HL-60 (cell line): ENCODE results near the gene SEPSECS.

Experiments used
- DNase-seq, 2 experiments: peaks; one replicate each; pipeline ENCODE4 v3.0.0-alpha.2; 2010 to 2020; ENCODE audit warnings: low read depth in 1 of 2, low spot score in 1 of 2
- H3K27ac ChIP-seq: fragments of 250-450 bp; sonication (Bioruptor Pico); replicated peaks from 2 replicates; pipeline ENCODE4 v1.5.1; 2020; ENCODE audit warnings: mild to moderate bottlenecking, moderate library complexity
- H3K27me3 ChIP-seq: fragments of 250-450 bp; sonication (Bioruptor Pico); 2 replicates; pipeline ENCODE4 v1.5.1; 2021; ENCODE audit warnings: mild to moderate bottlenecking, moderate library complexity; ENCODE audit not compliant: insufficient read depth, poor library complexity, severe bottlenecking
- H3K4me3 ChIP-seq: replicated peaks from 2 replicates; pipeline ENCODE4 v1.5.1; 2011; ENCODE audit warnings: mild to moderate bottlenecking, control low read depth, low read length; ENCODE audit not compliant: insufficient read depth
- GABPA ChIP-seq: IDR thresholded peaks from 2 replicates; pipeline ENCODE4 v1.6.1; 2012; ENCODE audit warnings: low read depth
- POLR2AphosphoS5 ChIP-seq: IDR thresholded peaks from 2 replicates; pipeline ENCODE4 v1.6.1; 2012; ENCODE audit warnings: low read depth
- SPI1 ChIP-seq: IDR thresholded peaks from 2 replicates; pipeline ENCODE4 v1.6.1; 2012; ENCODE audit warnings: low read depth, mild to moderate bottlenecking, borderline replicate concordance
- TF ChIP-seq, protein P1 (sequence below): IDR thresholded peaks from one replicate; pipeline ENCODE4 v1.5.1; 2011; ENCODE audit warnings: low read length, control low read depth, inconsistent platforms; ENCODE audit not compliant: insufficient read depth
- TF ChIP-seq, protein P2 (sequence below): IDR thresholded peaks from 2 replicates; pipeline ENCODE4 v1.6.1; 2012; ENCODE audit warnings: low read depth; ENCODE audit not compliant: insufficient replicate concordance

SEPSECS gene

DNA sequence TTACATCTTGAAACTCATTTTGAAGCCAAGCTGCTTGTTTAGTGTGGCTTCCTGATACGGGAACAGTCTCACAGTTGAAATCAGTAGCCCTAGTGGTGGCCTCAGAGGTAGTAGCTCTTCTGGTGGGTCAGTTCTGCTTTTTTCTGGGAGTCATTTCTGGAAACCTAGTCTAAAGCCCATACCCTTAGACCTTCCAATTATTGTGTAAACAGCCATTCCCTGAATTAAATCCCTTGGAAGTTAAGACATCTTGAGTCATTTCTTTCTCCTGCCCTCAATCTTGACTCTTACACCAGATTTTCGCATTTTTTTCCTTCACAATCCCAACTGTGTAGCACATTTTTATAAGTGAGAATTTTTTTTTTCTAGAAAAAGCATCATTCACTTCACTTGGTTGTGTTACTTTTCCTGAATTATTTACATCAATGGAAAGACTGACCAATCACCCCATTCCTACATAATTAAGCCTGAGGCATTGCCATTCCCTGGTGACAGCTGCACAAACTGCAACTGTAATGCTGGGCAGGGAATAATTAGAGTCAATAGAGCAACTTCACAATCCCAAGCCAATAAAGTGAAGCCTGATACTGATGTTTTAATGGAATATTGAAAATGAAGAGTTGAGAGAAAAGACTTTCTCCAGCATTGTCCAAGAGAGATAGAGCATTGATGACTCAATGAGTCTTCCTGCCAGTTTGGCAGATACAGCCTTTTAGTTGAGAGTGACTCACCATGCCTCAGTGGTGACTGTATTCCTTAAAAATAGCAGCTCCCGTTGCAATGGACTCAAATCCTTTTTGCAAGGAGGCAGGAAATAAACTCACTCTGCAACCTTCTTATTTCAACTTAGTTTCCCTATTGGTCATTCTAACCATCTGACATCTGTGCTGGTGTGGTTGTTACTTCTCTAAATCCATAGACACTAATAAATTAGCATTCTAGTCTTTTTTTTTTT, 13.0 kb upstream of the SEPSECS start:
- Histone ChIP-seq H3K27ac (peak overlapping the region; percentile 25; the same call in 1 of the 2 replicates), H3K27me3 (no peaks in the 10 kb centered on the region), H3K4me3 (no peak overlapping the region)
- peak; percentile 32 to 70 for DNase-seq
- TF ChIP-seq GABPA (no peak), SPI1 (peak; percentile 91)

DNA sequence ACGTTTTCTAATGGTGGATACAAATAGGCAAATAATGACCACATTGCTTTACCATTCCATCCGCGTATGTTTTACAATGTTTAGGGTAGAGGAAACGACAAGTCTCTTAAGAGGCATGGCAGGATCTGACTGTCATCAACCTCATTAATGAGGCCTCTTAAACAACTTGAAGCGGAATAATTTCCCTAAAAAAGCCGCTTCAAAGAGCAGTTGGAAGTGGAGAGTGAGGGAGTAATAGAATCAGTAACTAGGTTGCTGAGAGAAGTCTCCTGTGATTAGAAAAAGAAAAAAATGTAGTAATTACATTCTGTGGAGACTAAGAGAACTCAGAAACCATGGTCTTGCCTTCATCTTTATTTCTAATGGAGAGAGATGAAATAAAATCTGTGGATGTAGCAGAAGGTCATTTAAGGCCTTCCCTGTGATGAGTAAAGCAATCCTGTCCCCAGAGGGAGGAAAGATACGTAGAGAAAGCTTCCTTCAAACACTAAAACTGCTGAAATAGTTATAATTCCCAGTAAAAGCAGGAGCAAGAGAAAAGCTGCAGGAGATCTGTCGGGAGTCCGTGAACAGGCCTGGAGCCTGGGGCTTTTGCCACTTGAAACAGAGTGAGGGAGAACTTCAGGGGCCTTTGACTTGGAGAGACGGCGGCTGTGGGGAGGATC, 11.1 kb upstream of the SEPSECS start:
- no peak overlapping the region for H3K4me3 ChIP-seq
- TF ChIP-seq, protein P1, sequence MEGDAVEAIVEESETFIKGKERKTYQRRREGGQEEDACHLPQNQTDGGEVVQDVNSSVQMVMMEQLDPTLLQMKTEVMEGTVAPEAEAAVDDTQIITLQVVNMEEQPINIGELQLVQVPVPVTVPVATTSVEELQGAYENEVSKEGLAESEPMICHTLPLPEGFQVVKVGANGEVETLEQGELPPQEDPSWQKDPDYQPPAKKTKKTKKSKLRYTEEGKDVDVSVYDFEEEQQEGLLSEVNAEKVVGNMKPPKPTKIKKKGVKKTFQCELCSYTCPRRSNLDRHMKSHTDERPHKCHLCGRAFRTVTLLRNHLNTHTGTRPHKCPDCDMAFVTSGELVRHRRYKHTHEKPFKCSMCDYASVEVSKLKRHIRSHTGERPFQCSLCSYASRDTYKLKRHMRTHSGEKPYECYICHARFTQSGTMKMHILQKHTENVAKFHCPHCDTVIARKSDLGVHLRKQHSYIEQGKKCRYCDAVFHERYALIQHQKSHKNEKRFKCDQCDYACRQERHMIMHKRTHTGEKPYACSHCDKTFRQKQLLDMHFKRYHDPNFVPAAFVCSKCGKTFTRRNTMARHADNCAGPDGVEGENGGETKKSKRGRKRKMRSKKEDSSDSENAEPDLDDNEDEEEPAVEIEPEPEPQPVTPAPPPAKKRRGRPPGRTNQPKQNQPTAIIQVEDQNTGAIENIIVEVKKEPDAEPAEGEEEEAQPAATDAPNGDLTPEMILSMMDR = no peak
- TF ChIP-seq SPI1 (no peak), GABPA (no peak), POLR2AphosphoS5 (no peak)
- TF ChIP-seq, protein P2, sequence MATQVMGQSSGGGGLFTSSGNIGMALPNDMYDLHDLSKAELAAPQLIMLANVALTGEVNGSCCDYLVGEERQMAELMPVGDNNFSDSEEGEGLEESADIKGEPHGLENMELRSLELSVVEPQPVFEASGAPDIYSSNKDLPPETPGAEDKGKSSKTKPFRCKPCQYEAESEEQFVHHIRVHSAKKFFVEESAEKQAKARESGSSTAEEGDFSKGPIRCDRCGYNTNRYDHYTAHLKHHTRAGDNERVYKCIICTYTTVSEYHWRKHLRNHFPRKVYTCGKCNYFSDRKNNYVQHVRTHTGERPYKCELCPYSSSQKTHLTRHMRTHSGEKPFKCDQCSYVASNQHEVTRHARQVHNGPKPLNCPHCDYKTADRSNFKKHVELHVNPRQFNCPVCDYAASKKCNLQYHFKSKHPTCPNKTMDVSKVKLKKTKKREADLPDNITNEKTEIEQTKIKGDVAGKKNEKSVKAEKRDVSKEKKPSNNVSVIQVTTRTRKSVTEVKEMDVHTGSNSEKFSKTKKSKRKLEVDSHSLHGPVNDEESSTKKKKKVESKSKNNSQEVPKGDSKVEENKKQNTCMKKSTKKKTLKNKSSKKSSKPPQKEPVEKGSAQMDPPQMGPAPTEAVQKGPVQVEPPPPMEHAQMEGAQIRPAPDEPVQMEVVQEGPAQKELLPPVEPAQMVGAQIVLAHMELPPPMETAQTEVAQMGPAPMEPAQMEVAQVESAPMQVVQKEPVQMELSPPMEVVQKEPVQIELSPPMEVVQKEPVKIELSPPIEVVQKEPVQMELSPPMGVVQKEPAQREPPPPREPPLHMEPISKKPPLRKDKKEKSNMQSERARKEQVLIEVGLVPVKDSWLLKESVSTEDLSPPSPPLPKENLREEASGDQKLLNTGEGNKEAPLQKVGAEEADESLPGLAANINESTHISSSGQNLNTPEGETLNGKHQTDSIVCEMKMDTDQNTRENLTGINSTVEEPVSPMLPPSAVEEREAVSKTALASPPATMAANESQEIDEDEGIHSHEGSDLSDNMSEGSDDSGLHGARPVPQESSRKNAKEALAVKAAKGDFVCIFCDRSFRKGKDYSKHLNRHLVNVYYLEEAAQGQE = no peak
- no peak for DNase-seq
- H3K27me3 ChIP-seq = no peaks in the 10 kb centered on the region
- H3K27ac ChIP-seq = no peak overlapping the region

DNA sequence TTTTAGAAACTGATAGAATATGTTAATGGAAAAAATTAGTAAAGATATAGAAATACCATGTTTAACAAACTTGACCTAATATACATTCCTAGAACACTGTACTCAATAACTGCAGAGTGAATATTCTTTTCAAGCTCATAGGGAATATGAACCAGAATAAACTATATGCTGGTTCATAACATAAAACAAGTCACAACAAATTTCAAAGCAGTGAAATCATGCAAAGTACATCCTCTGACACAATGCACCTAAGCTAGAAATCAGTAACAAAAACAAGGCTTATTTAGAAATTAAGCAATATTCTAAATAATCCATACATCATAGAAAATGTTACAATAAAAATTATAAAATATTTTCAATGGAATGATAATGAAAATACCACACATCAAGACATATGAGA, 9.2 kb upstream of the SEPSECS start:
- no peak overlapping the region for H3K27ac ChIP-seq
- no peak for DNase-seq
- TF ChIP-seq POLR2AphosphoS5 (no peak), GABPA (no peak), SPI1 (no peak)
- TF ChIP-seq, protein P2 = no peak
- TF ChIP-seq, protein P1 = no peak

DNA sequence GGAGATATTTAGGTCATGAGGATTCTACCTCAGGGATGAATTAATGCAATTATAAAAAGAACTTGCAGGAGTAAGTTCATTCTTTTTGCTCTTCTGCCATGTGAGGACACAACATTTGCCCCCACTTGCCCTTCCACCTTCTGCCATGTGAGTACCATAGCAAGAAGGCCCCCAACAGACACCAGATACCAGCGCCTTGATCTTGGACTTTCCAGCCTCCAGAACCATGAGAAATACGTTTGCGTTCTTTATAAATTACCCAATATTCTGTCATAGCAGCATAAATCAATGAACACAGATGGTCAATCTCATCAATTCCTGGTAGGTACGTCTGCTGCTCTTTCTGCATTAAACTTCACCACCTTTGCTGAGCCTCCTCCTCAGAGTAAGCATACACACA, 5.7 kb upstream of the SEPSECS start:
- H3K27me3 ChIP-seq = no peaks in the 10 kb centered on the region
- H3K4me3 ChIP-seq = no peak overlapping the region
- no peak overlapping the region for H3K27ac ChIP-seq
- DNase-seq = no peak
- TF ChIP-seq GABPA (no peak), SPI1 (no peak)
- TF ChIP-seq, protein P2 = no peak

More for the DNA sequence above, 9.2 kb upstream of the SEPSECS start:
- H3K4me3 ChIP-seq = no peak overlapping the region
- H3K27me3 ChIP-seq = no peaks in the 10 kb centered on the region
